ENCODE measurements around the gene SUPT3H. TPM values are rescaled to one million over a fixed set of nuclear protein-coding genes. Genes with fewer than 3 reads are reported as not detected.

Gene SUPT3H
- total and polyA plus RNA-seq, 4 donors: 0.85 to 4.8 (median 2.4) TPM

GRCh38 chr6:44980841-44981240 is 396.9 kb downstream of the SUPT3H start:
- Histone ChIP-seq H3K27ac (ENCODE audit: low read depth in 1 of 2, low read length in 2 of 2) (no peak overlapping the region), H3K4me3 (ENCODE audit: low read depth in 1 of 3, low read length in 3 of 3) (no peak overlapping the region), H3K36me3 (ENCODE audit: control insufficient read depth in 4 of 4, insufficient read depth in 3 of 4, low read depth in 1 of 4, low read length in 3 of 4) (no peaks in the 10 kb centered on the region), H3K9ac (ENCODE audit: low read depth in 1 of 2, low read length in 2 of 2) (no peak overlapping the region), H3K27me3 (ENCODE audit: control insufficient read depth in 4 of 4, insufficient read depth in 4 of 4, low read length in 3 of 4) (no peaks in the 10 kb centered on the region), H3K4me1 (ENCODE audit: control insufficient read depth in 4 of 4, insufficient read depth in 4 of 4, low read length in 3 of 4) (peaks cover 0 to 4% (median 0%) of the 10 kb centered on the region in 4 donors), H3K9me3 (ENCODE audit: control insufficient read depth in 4 of 4, low read length in 3 of 4) (peaks cover 0 to 1% (median 0%) of the 10 kb centered on the region in 4 donors)
- DNase-seq (ENCODE audit: low spot score): no peak
- TF ChIP-seq, protein P1, sequence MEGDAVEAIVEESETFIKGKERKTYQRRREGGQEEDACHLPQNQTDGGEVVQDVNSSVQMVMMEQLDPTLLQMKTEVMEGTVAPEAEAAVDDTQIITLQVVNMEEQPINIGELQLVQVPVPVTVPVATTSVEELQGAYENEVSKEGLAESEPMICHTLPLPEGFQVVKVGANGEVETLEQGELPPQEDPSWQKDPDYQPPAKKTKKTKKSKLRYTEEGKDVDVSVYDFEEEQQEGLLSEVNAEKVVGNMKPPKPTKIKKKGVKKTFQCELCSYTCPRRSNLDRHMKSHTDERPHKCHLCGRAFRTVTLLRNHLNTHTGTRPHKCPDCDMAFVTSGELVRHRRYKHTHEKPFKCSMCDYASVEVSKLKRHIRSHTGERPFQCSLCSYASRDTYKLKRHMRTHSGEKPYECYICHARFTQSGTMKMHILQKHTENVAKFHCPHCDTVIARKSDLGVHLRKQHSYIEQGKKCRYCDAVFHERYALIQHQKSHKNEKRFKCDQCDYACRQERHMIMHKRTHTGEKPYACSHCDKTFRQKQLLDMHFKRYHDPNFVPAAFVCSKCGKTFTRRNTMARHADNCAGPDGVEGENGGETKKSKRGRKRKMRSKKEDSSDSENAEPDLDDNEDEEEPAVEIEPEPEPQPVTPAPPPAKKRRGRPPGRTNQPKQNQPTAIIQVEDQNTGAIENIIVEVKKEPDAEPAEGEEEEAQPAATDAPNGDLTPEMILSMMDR (IDR thresholded peaks at IDR 0.05; ENCODE audit: low read depth, low read length, missing input control): no peak
- TF ChIP-seq MAX (IDR thresholded peaks at IDR 0.05) (no peak), TAF1 (conservative IDR thresholded peaks at IDR 0.05) (no peak), ATF3 (IDR thresholded peaks at IDR 0.05) (no peak), JUND (IDR thresholded peaks at IDR 0.05) (no peak), YY1 (IDR thresholded peaks at IDR 0.05) (no peak), HNF4A (conservative IDR thresholded peaks at IDR 0.05) (no peak), RXRA (IDR thresholded peaks at IDR 0.05) (no peak), SP1 (IDR thresholded peaks at IDR 0.05) (no peak), FOXA2 (IDR thresholded peaks at IDR 0.05) (no peak), RAD21 (IDR thresholded peaks at IDR 0.05) (no peak), FOXA1 (IDR thresholded peaks at IDR 0.05) (no peak), GABPA (IDR thresholded peaks at IDR 0.05 in 1 of 2, conservative IDR thresholded peaks at IDR 0.05 in 1 of 2) (no peak)
- TF ChIP-seq, protein P2, sequence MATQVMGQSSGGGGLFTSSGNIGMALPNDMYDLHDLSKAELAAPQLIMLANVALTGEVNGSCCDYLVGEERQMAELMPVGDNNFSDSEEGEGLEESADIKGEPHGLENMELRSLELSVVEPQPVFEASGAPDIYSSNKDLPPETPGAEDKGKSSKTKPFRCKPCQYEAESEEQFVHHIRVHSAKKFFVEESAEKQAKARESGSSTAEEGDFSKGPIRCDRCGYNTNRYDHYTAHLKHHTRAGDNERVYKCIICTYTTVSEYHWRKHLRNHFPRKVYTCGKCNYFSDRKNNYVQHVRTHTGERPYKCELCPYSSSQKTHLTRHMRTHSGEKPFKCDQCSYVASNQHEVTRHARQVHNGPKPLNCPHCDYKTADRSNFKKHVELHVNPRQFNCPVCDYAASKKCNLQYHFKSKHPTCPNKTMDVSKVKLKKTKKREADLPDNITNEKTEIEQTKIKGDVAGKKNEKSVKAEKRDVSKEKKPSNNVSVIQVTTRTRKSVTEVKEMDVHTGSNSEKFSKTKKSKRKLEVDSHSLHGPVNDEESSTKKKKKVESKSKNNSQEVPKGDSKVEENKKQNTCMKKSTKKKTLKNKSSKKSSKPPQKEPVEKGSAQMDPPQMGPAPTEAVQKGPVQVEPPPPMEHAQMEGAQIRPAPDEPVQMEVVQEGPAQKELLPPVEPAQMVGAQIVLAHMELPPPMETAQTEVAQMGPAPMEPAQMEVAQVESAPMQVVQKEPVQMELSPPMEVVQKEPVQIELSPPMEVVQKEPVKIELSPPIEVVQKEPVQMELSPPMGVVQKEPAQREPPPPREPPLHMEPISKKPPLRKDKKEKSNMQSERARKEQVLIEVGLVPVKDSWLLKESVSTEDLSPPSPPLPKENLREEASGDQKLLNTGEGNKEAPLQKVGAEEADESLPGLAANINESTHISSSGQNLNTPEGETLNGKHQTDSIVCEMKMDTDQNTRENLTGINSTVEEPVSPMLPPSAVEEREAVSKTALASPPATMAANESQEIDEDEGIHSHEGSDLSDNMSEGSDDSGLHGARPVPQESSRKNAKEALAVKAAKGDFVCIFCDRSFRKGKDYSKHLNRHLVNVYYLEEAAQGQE (IDR thresholded peaks at IDR 0.05): no peak
- TF ChIP-seq, protein P3, sequence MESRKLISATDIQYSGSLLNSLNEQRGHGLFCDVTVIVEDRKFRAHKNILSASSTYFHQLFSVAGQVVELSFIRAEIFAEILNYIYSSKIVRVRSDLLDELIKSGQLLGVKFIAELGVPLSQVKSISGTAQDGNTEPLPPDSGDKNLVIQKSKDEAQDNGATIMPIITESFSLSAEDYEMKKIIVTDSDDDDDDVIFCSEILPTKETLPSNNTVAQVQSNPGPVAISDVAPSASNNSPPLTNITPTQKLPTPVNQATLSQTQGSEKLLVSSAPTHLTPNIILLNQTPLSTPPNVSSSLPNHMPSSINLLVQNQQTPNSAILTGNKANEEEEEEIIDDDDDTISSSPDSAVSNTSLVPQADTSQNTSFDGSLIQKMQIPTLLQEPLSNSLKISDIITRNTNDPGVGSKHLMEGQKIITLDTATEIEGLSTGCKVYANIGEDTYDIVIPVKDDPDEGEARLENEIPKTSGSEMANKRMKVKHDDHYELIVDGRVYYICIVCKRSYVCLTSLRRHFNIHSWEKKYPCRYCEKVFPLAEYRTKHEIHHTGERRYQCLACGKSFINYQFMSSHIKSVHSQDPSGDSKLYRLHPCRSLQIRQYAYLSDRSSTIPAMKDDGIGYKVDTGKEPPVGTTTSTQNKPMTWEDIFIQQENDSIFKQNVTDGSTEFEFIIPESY (IDR thresholded peaks at IDR 0.05): no peak
- 97% methylated on average over 4 of the region's 4 CpGs for WGBS
